ENCODE measurements around the gene NCOA7. TPM values are rescaled to one million over a fixed set of nuclear protein-coding genes. Genes with fewer than 3 reads are reported as not detected.
A peak's percentile ranks its signal among the peaks of the same experiment; 100 is the strongest.

The NCOA7 gene
- total RNA-seq, 1 donor from 2014 or later = 6.3 TPM

GRCh38 chr6:125821825-125822281 is 31.1 kb downstream of the NCOA7 start:
- Histone ChIP-seq H3K9me3 (ENCODE audit: control insufficient read depth in 3 of 3, low read length in 3 of 3) (no peaks in the 10 kb centered on the region), H3K27me3 (ENCODE audit: control insufficient read depth in 3 of 3, insufficient read depth in 3 of 3, low read length in 3 of 3) (no peaks in the 10 kb centered on the region), H3K4me3 (ENCODE audit: low read length in 3 of 3) (no peak overlapping the region), H3K9ac (ENCODE audit: low read depth in 1 of 3, low read length in 3 of 3) (no peak overlapping the region), H3K4me1 (ENCODE audit: control insufficient read depth in 3 of 3, insufficient read depth in 3 of 3, low read length in 3 of 3) (peaks cover 4 to 7% (median 4%) of the 10 kb centered on the region in 3 donors), H3K27ac (ENCODE audit: low read depth, low read length) (no peak overlapping the region), H3K36me3 (ENCODE audit: control insufficient read depth in 3 of 3, insufficient read depth in 3 of 3, low read length in 3 of 3) (peaks cover 0 to 2% (median 0%) of the 10 kb centered on the region in 3 donors)

GRCh38 chr6:125823180-125823579 is 32.4 kb downstream of the NCOA7 start:
- Histone ChIP-seq H3K27me3 (ENCODE audit: control insufficient read depth in 3 of 3, insufficient read depth in 3 of 3, low read length in 3 of 3) (no peaks in the 10 kb centered on the region), H3K9me3 (ENCODE audit: control insufficient read depth in 3 of 3, low read length in 3 of 3) (no peaks in the 10 kb centered on the region), H3K4me1 (ENCODE audit: control insufficient read depth in 3 of 3, insufficient read depth in 3 of 3, low read length in 3 of 3) (peaks cover 0 to 7% (median 4%) of the 10 kb centered on the region in 3 donors), H3K27ac (ENCODE audit: low read depth, low read length) (no peak overlapping the region), H3K36me3 (ENCODE audit: control insufficient read depth in 3 of 3, insufficient read depth in 3 of 3, low read length in 3 of 3) (no peaks in the 10 kb centered on the region), H3K9ac (ENCODE audit: low read depth in 1 of 3, low read length in 3 of 3) (no peak overlapping the region), H3K4me3 (ENCODE audit: low read length in 3 of 3) (no peak overlapping the region)

GRCh38 chr6:125824946-125825771 is 34.4 kb downstream of the NCOA7 start:
- H3K9ac ChIP-seq (ENCODE audit: low read depth in 1 of 3, low read length in 3 of 3) = no peak overlapping the region
- H3K9me3 ChIP-seq (ENCODE audit: control insufficient read depth in 3 of 3, low read length in 3 of 3) = no peaks in the 10 kb centered on the region
- H3K4me3 ChIP-seq (ENCODE audit: low read length in 3 of 3) = no peak overlapping the region
- H3K4me1 ChIP-seq (ENCODE audit: control insufficient read depth in 3 of 3, insufficient read depth in 3 of 3, low read length in 3 of 3) = peaks cover 0 to 7% (median 4%) of the 10 kb centered on the region in 3 donors
- H3K27me3 ChIP-seq (ENCODE audit: control insufficient read depth in 3 of 3, insufficient read depth in 3 of 3, low read length in 3 of 3) = no peaks in the 10 kb centered on the region
- no peak overlapping the region for H3K27ac ChIP-seq (ENCODE audit: low read depth, low read length)
- H3K36me3 ChIP-seq (ENCODE audit: control insufficient read depth in 3 of 3, insufficient read depth in 3 of 3, low read length in 3 of 3) = no peaks in the 10 kb centered on the region

GRCh38 chr6:125826695-125827463 is 36.1 kb downstream of the NCOA7 start:
- no peaks in the 10 kb centered on the region for H3K36me3 ChIP-seq (ENCODE audit: control insufficient read depth in 3 of 3, insufficient read depth in 3 of 3, low read length in 3 of 3)
- no peaks in the 10 kb centered on the region for H3K4me1 ChIP-seq (ENCODE audit: control insufficient read depth in 3 of 3, insufficient read depth in 3 of 3, low read length in 3 of 3)
- H3K9ac ChIP-seq (ENCODE audit: low read depth in 1 of 3, low read length in 3 of 3) = no peak overlapping the region
- H3K27ac ChIP-seq (ENCODE audit: low read depth, low read length) = no peak overlapping the region
- no peaks in the 10 kb centered on the region for H3K27me3 ChIP-seq (ENCODE audit: control insufficient read depth in 3 of 3, insufficient read depth in 3 of 3, low read length in 3 of 3)
- no peak overlapping the region for H3K4me3 ChIP-seq (ENCODE audit: low read length in 3 of 3)
- H3K9me3 ChIP-seq (ENCODE audit: control insufficient read depth in 3 of 3, low read length in 3 of 3) = no peaks in the 10 kb centered on the region

GRCh38 chr6:125827788-125828320 is 37.1 kb downstream of the NCOA7 start:
- Histone ChIP-seq H3K36me3 (ENCODE audit: control insufficient read depth in 3 of 3, insufficient read depth in 3 of 3, low read length in 3 of 3) (no peaks in the 10 kb centered on the region), H3K27me3 (ENCODE audit: control insufficient read depth in 3 of 3, insufficient read depth in 3 of 3, low read length in 3 of 3) (no peaks in the 10 kb centered on the region), H3K4me1 (ENCODE audit: control insufficient read depth in 3 of 3, insufficient read depth in 3 of 3, low read length in 3 of 3) (peaks cover 0 to 3% (median 0%) of the 10 kb centered on the region in 3 donors), H3K9me3 (ENCODE audit: control insufficient read depth in 3 of 3, low read length in 3 of 3) (no peaks in the 10 kb centered on the region), H3K4me3 (ENCODE audit: low read length in 3 of 3) (no peak overlapping the region), H3K9ac (ENCODE audit: low read depth in 1 of 3, low read length in 3 of 3) (no peak overlapping the region), H3K27ac (ENCODE audit: low read depth, low read length) (no peak overlapping the region)

GRCh38 chr6:125828476-125829039 is 37.8 kb downstream of the NCOA7 start:
- H3K27me3 ChIP-seq (ENCODE audit: control insufficient read depth in 3 of 3, insufficient read depth in 3 of 3, low read length in 3 of 3) = no peaks in the 10 kb centered on the region
- H3K4me1 ChIP-seq (ENCODE audit: control insufficient read depth in 3 of 3, insufficient read depth in 3 of 3, low read length in 3 of 3) = peaks cover 0 to 6% (median 0%) of the 10 kb centered on the region in 3 donors
- H3K27ac ChIP-seq (ENCODE audit: low read depth, low read length) = no peak overlapping the region
- no peak overlapping the region for H3K9ac ChIP-seq (ENCODE audit: low read depth in 1 of 3, low read length in 3 of 3)
- no peaks in the 10 kb centered on the region for H3K36me3 ChIP-seq (ENCODE audit: control insufficient read depth in 3 of 3, insufficient read depth in 3 of 3, low read length in 3 of 3)
- H3K9me3 ChIP-seq (ENCODE audit: control insufficient read depth in 3 of 3, low read length in 3 of 3) = no peaks in the 10 kb centered on the region
- no peak overlapping the region for H3K4me3 ChIP-seq (ENCODE audit: low read length in 3 of 3)

GRCh38 chr6:125829433-125829832 is 38.7 kb downstream of the NCOA7 start:
- no peak overlapping the region for H3K4me3 ChIP-seq (ENCODE audit: low read length in 3 of 3)
- peaks cover 0 to 10% (median 0%) of the 10 kb centered on the region in 3 donors for H3K4me1 ChIP-seq (ENCODE audit: control insufficient read depth in 3 of 3, insufficient read depth in 3 of 3, low read length in 3 of 3)
- no peaks in the 10 kb centered on the region for H3K36me3 ChIP-seq (ENCODE audit: control insufficient read depth in 3 of 3, insufficient read depth in 3 of 3, low read length in 3 of 3)
- no peaks in the 10 kb centered on the region for H3K9me3 ChIP-seq (ENCODE audit: control insufficient read depth in 3 of 3, low read length in 3 of 3)
- no peaks in the 10 kb centered on the region for H3K27me3 ChIP-seq (ENCODE audit: control insufficient read depth in 3 of 3, insufficient read depth in 3 of 3, low read length in 3 of 3)
- no peak overlapping the region for H3K9ac ChIP-seq (ENCODE audit: low read depth in 1 of 3, low read length in 3 of 3)
- no peak overlapping the region for H3K27ac ChIP-seq (ENCODE audit: low read depth, low read length)

GRCh38 chr6:125831659-125832058 is 40.9 kb downstream of the NCOA7 start:
- Histone ChIP-seq H3K27ac (ENCODE audit: low read depth, low read length) (no peak overlapping the region), H3K4me3 (ENCODE audit: low read length in 3 of 3) (no peak overlapping the region), H3K36me3 (ENCODE audit: control insufficient read depth in 3 of 3, insufficient read depth in 3 of 3, low read length in 3 of 3) (no peaks in the 10 kb centered on the region), H3K9me3 (ENCODE audit: control insufficient read depth in 3 of 3, low read length in 3 of 3) (no peaks in the 10 kb centered on the region), H3K9ac (ENCODE audit: low read depth in 1 of 3, low read length in 3 of 3) (no peak overlapping the region), H3K27me3 (ENCODE audit: control insufficient read depth in 3 of 3, insufficient read depth in 3 of 3, low read length in 3 of 3) (no peaks in the 10 kb centered on the region), H3K4me1 (ENCODE audit: control insufficient read depth in 3 of 3, insufficient read depth in 3 of 3, low read length in 3 of 3) (peaks cover 0 to 21% (median 4%) of the 10 kb centered on the region in 3 donors)

- no peaks in the 10 kb centered on the region for H3K9me3 ChIP-seq (ENCODE audit: control insufficient read depth in 3 of 3, low read length in 3 of 3)
- H3K27me3 ChIP-seq (ENCODE audit: control insufficient read depth in 3 of 3, insufficient read depth in 3 of 3, low read length in 3 of 3) = no peaks in the 10 kb centered on the region
- no peaks in the 10 kb centered on the region for H3K36me3 ChIP-seq (ENCODE audit: control insufficient read depth in 3 of 3, insufficient read depth in 3 of 3, low read length in 3 of 3)
- H3K4me3 ChIP-seq (ENCODE audit: low read length in 3 of 3) = no peak overlapping the region
- H3K4me1 ChIP-seq (ENCODE audit: control insufficient read depth in 3 of 3, insufficient read depth in 3 of 3, low read length in 3 of 3) = peaks cover 0 to 21% (median 4%) of the 10 kb centered on the region in 3 donors
- H3K27ac ChIP-seq (ENCODE audit: low read depth, low read length) = peak overlapping the region; percentile 11
- no peak overlapping the region for H3K9ac ChIP-seq (ENCODE audit: low read depth in 1 of 3, low read length in 3 of 3)
These were observed 41.8 kb downstream of the NCOA7 start for GRCh38 chr6:125832391-125833117.
